K562 (cell line): ENCODE data around the gene ZNF292. TPM values are rescaled to one million over a fixed set of nuclear protein-coding genes. Genes with fewer than 3 reads are reported as not detected.

Experiments used
- CXXC5 ChIP-seq: fragments of 250-450 bp; sonication (Bioruptor Pico); IDR thresholded peaks from 2 replicates; pipeline ENCODE4 v1.8.0; 2022; ENCODE audit warnings: inconsistent platforms, mild to moderate bottlenecking, moderate library complexity
- FUS ChIP-seq: fragments of 200-400 bp; formaldehyde crosslinking; optimal IDR thresholded peaks from 2 replicates; pipeline ENCODE3; 2017; ENCODE audit warnings: low read depth, low read length
- KLF16 ChIP-seq: IDR thresholded peaks from 2 replicates; pipeline ENCODE4 v1.6.1; 2016; ENCODE audit warnings: antibody characterized with exemption
- MBD2 ChIP-seq: sonication (generic); IDR thresholded peaks from 2 replicates; pipeline ENCODE4 v1.6.1; 2016; ENCODE audit warnings: low read depth, borderline replicate concordance
- MCM7 ChIP-seq, 2 experiments: fragments of 450-650 bp; IDR thresholded peaks; 2 replicates each; pipeline ENCODE4 v1.6.1; 2016 to 2018
- MTA3 ChIP-seq: fragments of 450-650 bp; formaldehyde crosslinking; IDR thresholded peaks from 2 replicates; pipeline ENCODE4 v1.6.1; 2017; ENCODE audit warnings: mild to moderate bottlenecking, borderline replicate concordance
- MYNN ChIP-seq, 2 experiments: sonication (generic); formaldehyde crosslinking in 1 of 2; IDR thresholded peaks; 2 replicates each; pipeline versions ENCODE4 v1.5.0 to v1.6.1; 2016 to 2020; ENCODE audit warnings: antibody characterized with exemption in 1 of 2, missing genetic modification reagents in 1 of 2
- PREB ChIP-seq: sonication (generic); formaldehyde crosslinking; IDR thresholded peaks from 2 replicates; pipeline ENCODE4 v1.8.1; 2023; ENCODE audit warnings: mild to moderate bottlenecking, missing genetic modification reagents
- REST ChIP-seq, 2 experiments: fragments of 450-650 bp; formaldehyde crosslinking in 1 of 2; IDR thresholded peaks; 2 replicates each; pipeline versions ENCODE4 v1.4.0 to v1.6.1; 2014 to 2020; ENCODE audit warnings: mild to moderate bottlenecking in 2 of 2, borderline replicate concordance in 1 of 2, low read depth in 1 of 2
- TRIM25 ChIP-seq: fragments of 450-650 bp; IDR thresholded peaks from 2 replicates; pipeline ENCODE4 v1.7.0; 2016; ENCODE audit warnings: borderline replicate concordance
- U2AF1 ChIP-seq: fragments of 200-400 bp; formaldehyde crosslinking; optimal IDR thresholded peaks from 2 replicates; pipeline ENCODE3; 2017; ENCODE audit warnings: mild to moderate bottlenecking, low read depth, low read length, moderate library complexity
- ZBTB8A ChIP-seq: fragments of 450-650 bp; IDR thresholded peaks from 2 replicates; pipeline ENCODE4 v1.6.1; 2018; ENCODE audit warnings: mild to moderate bottlenecking, moderate library complexity; ENCODE audit not compliant: partially characterized antibody
- ZNF146 ChIP-seq: IDR thresholded peaks from one replicate; pipeline ENCODE4 v1.6.1; 2018; ENCODE audit warnings: missing compliant biosample characterization; ENCODE audit not compliant: unreplicated experiment
- ZZZ3 ChIP-seq: fragments of 450-650 bp; IDR thresholded peaks from 2 replicates; pipeline ENCODE4 v1.6.1; 2016; ENCODE audit warnings: antibody characterized with exemption, mild to moderate bottlenecking, moderate library complexity
- polyA plus RNA-seq, 8 experiments: library from polyadenylated mRNA; depleted of rRNA in 4 of 8; stranded (reverse) in 5 of 8; unstranded in 3 of 8; fragments of >200 nt; fragmentation: Nextera tagmentation in 2 of 8; fragmentation: Illumina TruSeq in 1 of 8; extraction: Ambion mirVana in 2 of 8; extraction: Trizol in 1 of 8; gene quantifications; 2 replicates each; pipeline versions ENCODE4 v1.2.1 to v1.2.3, GENCODE V29; 2011 to 2014; ENCODE audit warnings: inconsistent platforms in 1 of 8, missing spikeins in 1 of 8
- total RNA-seq, 7 experiments: library from RNA; depleted of rRNA in 6 of 7; stranded (reverse); fragments of >200 nt in 6 of 7; fragmentation: Illumina TruSeq in 2 of 7; extraction: Trizol in 2 of 7; gene quantifications; 2 replicates each; pipeline versions ENCODE4 v1.2.1 to v1.2.3, GENCODE V29; 2011 to 2021; ENCODE audit warnings: low replicate concordance in 1 of 7
- TF ChIP-seq, protein P1 (sequence below): fragments of 450-650 bp; formaldehyde crosslinking; IDR thresholded peaks from 2 replicates; pipeline ENCODE4 v1.4.0; 2020; ENCODE audit warnings: mild to moderate bottlenecking, moderate library complexity

The ZNF292 gene
- total and polyA plus RNA-seq, 9 of the 15 experiments (the other 6 are each of a cell fraction or from before 2014, with no cell fraction given), result 4.4 to 17.1 (median 12.8) TPM

DNA sequence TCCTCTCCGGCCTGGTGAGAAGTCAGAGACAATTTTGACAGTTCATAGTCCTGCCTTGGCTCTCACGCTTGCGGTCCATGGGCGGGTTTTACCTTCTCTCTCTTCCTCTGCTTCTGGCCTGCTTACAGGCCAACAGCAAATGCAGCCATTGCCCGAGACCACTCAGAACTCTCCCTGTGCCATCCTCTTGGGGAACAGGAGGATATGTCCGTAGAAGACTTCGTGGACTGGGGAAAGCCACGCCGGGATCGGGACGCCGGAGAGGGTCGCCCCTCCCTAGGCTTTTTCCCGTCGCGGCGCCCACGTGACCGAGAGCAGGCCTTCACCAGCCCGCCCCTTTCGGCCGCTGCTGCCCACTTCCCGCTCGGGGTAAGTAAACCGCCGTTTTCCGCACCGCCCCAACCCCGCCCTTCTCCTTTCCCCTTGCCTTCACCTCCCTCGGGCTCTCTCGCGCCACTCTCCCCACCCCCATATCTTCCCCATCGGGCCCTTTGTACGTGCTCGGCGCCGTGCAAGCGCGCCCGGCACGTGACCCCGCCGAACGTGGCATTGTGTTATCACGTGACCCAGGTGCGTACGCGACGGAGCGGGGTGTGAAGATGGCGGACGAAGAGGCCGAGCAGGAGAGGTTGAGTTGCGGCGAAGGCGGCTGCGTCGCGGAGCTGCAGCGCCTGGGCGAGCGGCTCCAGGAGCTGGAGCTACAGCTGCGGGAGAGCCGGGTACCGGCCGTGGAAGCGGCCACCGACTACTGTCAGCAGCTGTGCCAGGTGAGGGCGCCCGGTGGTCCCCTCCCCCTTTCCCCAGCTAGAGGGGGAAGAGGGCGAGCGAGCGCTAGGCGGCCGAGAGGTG, at the start of gene ZNF292 (continued):
- TF ChIP-seq REST (IDR thresholded peaks at IDR 0.05; ENCODE audit: borderline replicate concordance) (peak; percentile 95), REST (CRISPR knock-in tag; IDR thresholded peaks at IDR 0.05; ENCODE audit: low read depth) (no peak), MTA3 (peak; percentile 33), MBD2 (no peak; the same call in 1 of the 2 replicates), KLF16 (no peak), FUS (no peak), MCM7 (IDR thresholded peaks at IDR 0.05) (no peak), CXXC5 (CRISPR knock-in tag) (peak; percentile 100), TRIM25 (no peak), ZNF146 (no peak), ZBTB8A (no peak), MYNN (IDR thresholded peaks at IDR 0.05) (no peak), MYNN (CRISPR knock-in tag; IDR thresholded peaks at IDR 0.05) (no peak), PREB (CRISPR knock-in tag) (no peak), U2AF1 (peak; percentile 57), ZZZ3 (no peak)
- TF ChIP-seq, protein P1, sequence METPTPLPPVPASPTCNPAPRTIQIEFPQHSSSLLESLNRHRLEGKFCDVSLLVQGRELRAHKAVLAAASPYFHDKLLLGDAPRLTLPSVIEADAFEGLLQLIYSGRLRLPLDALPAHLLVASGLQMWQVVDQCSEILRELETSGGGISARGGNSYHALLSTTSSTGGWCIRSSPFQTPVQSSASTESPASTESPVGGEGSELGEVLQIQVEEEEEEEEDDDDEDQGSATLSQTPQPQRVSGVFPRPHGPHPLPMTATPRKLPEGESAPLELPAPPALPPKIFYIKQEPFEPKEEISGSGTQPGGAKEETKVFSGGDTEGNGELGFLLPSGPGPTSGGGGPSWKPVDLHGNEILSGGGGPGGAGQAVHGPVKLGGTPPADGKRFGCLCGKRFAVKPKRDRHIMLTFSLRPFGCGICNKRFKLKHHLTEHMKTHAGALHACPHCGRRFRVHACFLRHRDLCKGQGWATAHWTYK (CRISPR knock-in tag), result peak; percentile 57; the same call in 1 of the 2 replicates
